ENCODE results near the gene ARHGAP15.

DNA sequence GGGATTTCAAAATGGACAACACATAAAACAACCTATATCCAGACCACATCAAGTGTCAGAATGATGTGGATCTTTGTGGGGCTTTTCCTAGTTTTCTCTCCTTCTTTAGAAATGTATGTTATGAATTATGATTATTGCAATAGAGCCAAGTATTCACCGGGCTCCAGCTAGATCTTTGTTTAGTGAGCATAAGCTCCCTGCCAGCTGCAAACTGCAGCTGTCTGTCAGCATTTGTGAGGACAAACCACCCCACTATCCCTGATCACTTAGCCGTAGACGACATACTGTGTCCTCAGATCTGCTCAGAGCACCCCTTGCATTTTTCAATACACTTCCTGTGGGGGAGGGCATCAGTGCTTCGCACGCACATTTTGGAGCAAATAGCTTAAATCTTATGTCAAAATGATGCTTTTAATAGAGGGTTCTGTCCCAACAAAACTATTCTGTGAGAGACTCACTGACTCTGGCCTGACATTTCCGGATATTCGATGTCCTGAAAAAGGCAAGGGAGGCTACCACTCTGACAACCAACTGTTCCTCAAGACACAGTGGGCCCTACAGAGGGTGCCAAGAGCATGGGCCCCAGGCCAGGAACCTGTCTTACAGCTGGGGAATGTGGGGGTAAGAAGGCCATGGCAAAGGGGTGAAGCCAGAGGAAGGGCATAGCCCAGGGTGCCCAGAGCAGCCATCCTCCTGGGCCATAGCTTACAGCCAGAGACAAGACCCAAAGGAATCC lies 346.0 kb downstream of the ARHGAP15 start:
- TF ChIP-seq, protein P1, sequence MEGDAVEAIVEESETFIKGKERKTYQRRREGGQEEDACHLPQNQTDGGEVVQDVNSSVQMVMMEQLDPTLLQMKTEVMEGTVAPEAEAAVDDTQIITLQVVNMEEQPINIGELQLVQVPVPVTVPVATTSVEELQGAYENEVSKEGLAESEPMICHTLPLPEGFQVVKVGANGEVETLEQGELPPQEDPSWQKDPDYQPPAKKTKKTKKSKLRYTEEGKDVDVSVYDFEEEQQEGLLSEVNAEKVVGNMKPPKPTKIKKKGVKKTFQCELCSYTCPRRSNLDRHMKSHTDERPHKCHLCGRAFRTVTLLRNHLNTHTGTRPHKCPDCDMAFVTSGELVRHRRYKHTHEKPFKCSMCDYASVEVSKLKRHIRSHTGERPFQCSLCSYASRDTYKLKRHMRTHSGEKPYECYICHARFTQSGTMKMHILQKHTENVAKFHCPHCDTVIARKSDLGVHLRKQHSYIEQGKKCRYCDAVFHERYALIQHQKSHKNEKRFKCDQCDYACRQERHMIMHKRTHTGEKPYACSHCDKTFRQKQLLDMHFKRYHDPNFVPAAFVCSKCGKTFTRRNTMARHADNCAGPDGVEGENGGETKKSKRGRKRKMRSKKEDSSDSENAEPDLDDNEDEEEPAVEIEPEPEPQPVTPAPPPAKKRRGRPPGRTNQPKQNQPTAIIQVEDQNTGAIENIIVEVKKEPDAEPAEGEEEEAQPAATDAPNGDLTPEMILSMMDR (IDR thresholded peaks at IDR 0.05; ENCODE audit: low read length): no peak
- TF ChIP-seq EZH2 (optimal IDR thresholded peaks at IDR 0.05; ENCODE audit: low read depth, low read length): no peak

All from MM.1S (cell line).